Liver (tissue), 9 donors: ENCODE results near the gene GBX1. TPM values are rescaled to one million over a fixed set of nuclear protein-coding genes. Genes with fewer than 3 reads are reported as not detected.
A peak's percentile ranks its signal among the peaks of the same experiment; 100 is the strongest.

ENCODE experiments used
- DNase-seq: peaks from one replicate; pipeline ENCODE4 v3.0.0-alpha.2; 2017; ENCODE audit warnings: low spot score
- H3K27ac ChIP-seq, 2 donors: one replicate each; pipeline ENCODE4 v1.7.0; 2013; ENCODE audit warnings: inconsistent platforms in 2 of 2, low read length in 2 of 2, control low read depth in 1 of 2, low read depth in 1 of 2, mild to moderate bottlenecking in 1 of 2
- H3K27me3 ChIP-seq, 4 donors: one replicate each; pipeline versions ENCODE4 v1.6.1 to v1.7.0; 2013; ENCODE audit warnings: low read length in 3 of 4, inconsistent platforms in 1 of 4, mild to moderate bottlenecking in 1 of 4, moderate library complexity in 1 of 4; ENCODE audit not compliant: control insufficient read depth in 4 of 4, insufficient read depth in 4 of 4
- H3K36me3 ChIP-seq, 4 donors: one replicate each; pipeline versions ENCODE4 v1.6.1 to v1.7.0; 2013; ENCODE audit warnings: low read length in 3 of 4, mild to moderate bottlenecking in 3 of 4, low read depth in 1 of 4, moderate library complexity in 1 of 4; ENCODE audit not compliant: control insufficient read depth in 4 of 4, insufficient read depth in 3 of 4
- H3K4me1 ChIP-seq, 4 donors: one replicate each; pipeline versions ENCODE4 v1.6.1 to v1.7.0; 2013; ENCODE audit warnings: low read length in 3 of 4, mild to moderate bottlenecking in 3 of 4, moderate library complexity in 1 of 4; ENCODE audit not compliant: control insufficient read depth in 4 of 4, insufficient read depth in 4 of 4
- H3K4me3 ChIP-seq, 3 donors: one replicate each; pipeline versions ENCODE4 v1.6.1 to v1.7.0; 2013; ENCODE audit warnings: low read length in 3 of 3, control low read depth in 1 of 3, low read depth in 1 of 3, mild to moderate bottlenecking in 1 of 3
- H3K9ac ChIP-seq, 2 donors: one replicate each; pipeline ENCODE4 v1.7.0; 2013; ENCODE audit warnings: low read length in 2 of 2, mild to moderate bottlenecking in 2 of 2, moderate library complexity in 2 of 2, control low read depth in 1 of 2, low read depth in 1 of 2
- H3K9me3 ChIP-seq, 4 donors: one replicate each; pipeline versions ENCODE4 v1.6.1 to v1.7.0; 2013; ENCODE audit warnings: low read length in 3 of 4; ENCODE audit not compliant: control insufficient read depth in 4 of 4
- ATF3 ChIP-seq: IDR thresholded peaks from 2 replicates; pipeline ENCODE4 v1.6.1; 2016; ENCODE audit warnings: antibody characterized with exemption
- EGR1 ChIP-seq, 2 donors: IDR thresholded peaks; 2 replicates each; pipeline ENCODE4 v1.6.1; 2016 to 2018; ENCODE audit warnings: antibody characterized with exemption in 2 of 2, low read depth in 2 of 2
- FOXA1 ChIP-seq: IDR thresholded peaks from 2 replicates; pipeline ENCODE4 v1.6.1; 2016; ENCODE audit warnings: antibody characterized with exemption
- FOXA2 ChIP-seq: IDR thresholded peaks from 2 replicates; pipeline ENCODE4 v1.6.1; 2016; ENCODE audit warnings: antibody characterized with exemption
- GABPA ChIP-seq, 2 donors: IDR thresholded peaks in 1 of 2; conservative IDR thresholded peaks in 1 of 2; 2 replicates each; pipeline ENCODE4 v1.6.1; 2016; ENCODE audit warnings: antibody characterized with exemption in 2 of 2, mild to moderate bottlenecking in 1 of 2, moderate library complexity in 1 of 2
- HNF4A ChIP-seq, 2 donors: conservative IDR thresholded peaks; 2 replicates each; pipeline ENCODE4 v1.6.1; 2016; ENCODE audit warnings: antibody characterized with exemption in 2 of 2, mild to moderate bottlenecking in 2 of 2
- HNF4G ChIP-seq: IDR thresholded peaks from 2 replicates; pipeline ENCODE4 v1.6.1; 2016; ENCODE audit warnings: antibody characterized with exemption
- JUND ChIP-seq, 2 donors: IDR thresholded peaks; 2 replicates each; pipeline ENCODE4 v1.6.1; 2016; ENCODE audit warnings: antibody characterized with exemption in 2 of 2
- NR2F2 ChIP-seq: IDR thresholded peaks from 2 replicates; pipeline ENCODE4 v1.6.1; 2016; ENCODE audit warnings: antibody characterized with exemption
- RAD21 ChIP-seq, 2 donors: IDR thresholded peaks; 2 replicates each; pipeline ENCODE4 v1.6.1; 2016; ENCODE audit warnings: antibody characterized with exemption in 2 of 2, mild to moderate bottlenecking in 2 of 2
- REST ChIP-seq: IDR thresholded peaks from 2 replicates; pipeline ENCODE4 v1.6.1; 2016; ENCODE audit warnings: antibody characterized with exemption, mild to moderate bottlenecking
- RXRA ChIP-seq, 2 donors: IDR thresholded peaks; 2 replicates each; pipeline ENCODE4 v1.6.1; 2017 to 2018; ENCODE audit warnings: antibody characterized with exemption in 2 of 2, mild to moderate bottlenecking in 1 of 2
- SP1 ChIP-seq: IDR thresholded peaks from 2 replicates; pipeline ENCODE4 v1.6.1; 2018; ENCODE audit warnings: antibody characterized with exemption, mild to moderate bottlenecking
- TAF1 ChIP-seq: conservative IDR thresholded peaks from 2 replicates; pipeline ENCODE4 v1.6.1; 2016; ENCODE audit warnings: antibody characterized with exemption, mild to moderate bottlenecking
- YY1 ChIP-seq: IDR thresholded peaks from 2 replicates; pipeline ENCODE4 v1.6.1; 2016; ENCODE audit warnings: antibody characterized with exemption, mild to moderate bottlenecking
- WGBS: extraction: QIAGEN DNeasy Blood & Tissue Kit; methylation state at CpG from one replicate; pipeline ENCODE4 v1.1.7; 2013; 5-methylcytosine and 5-hydroxymethylcytosine counted together
- polyA plus RNA-seq, 2 donors: library from polyadenylated mRNA; stranded (reverse) in 1 of 2; unstranded in 1 of 2; fragments of 200-250 nt in 1 of 2; fragments of >200 nt in 1 of 2; fragmentation: Nextera tagmentation in 1 of 2; extraction: Ambion mirVana in 1 of 2; gene quantifications; one replicate each; pipeline versions ENCODE4 v1.2.1 to v1.2.3, GENCODE V29; 2013 to 2015
- total RNA-seq, 2 donors: library from RNA; depleted of rRNA; stranded (reverse); fragments of >200 nt; gene quantifications; one replicate each; pipeline ENCODE4 v1.2.3, GENCODE V29; 2014
- TF ChIP-seq, protein P1 (sequence below): fragments of 150-350 bp; IDR thresholded peaks from 2 replicates; pipeline ENCODE4 v1.5.1; 2017; ENCODE audit warnings: improper control_type of control experiment, low read depth, low read length; ENCODE audit not compliant: missing input control
- TF ChIP-seq, protein P2 (sequence below): IDR thresholded peaks from 2 replicates; pipeline ENCODE4 v1.6.1; 2016; ENCODE audit warnings: antibody characterized with exemption
- TF ChIP-seq, protein P3 (sequence below): IDR thresholded peaks from 2 replicates; pipeline ENCODE4 v1.6.1; 2016; ENCODE audit warnings: antibody characterized with exemption
- donor health status: healthy.
- donor health status: healthy.
- donor health status: healthy.
- donor health status: healthy.
- donor health status: healthy.

Gene GBX1
- total and polyA plus RNA-seq, 4 donors, result not detected

GRCh38 chr7:151114151-151115090 is 53.1 kb downstream of the GBX1 start:
- Histone ChIP-seq H3K4me1 (peaks cover 0 to 6% (median 2%) of the 10 kb centered on the region in 4 donors), H3K4me3 (peak overlapping the region in 1 of 3 donors; percentile 34), H3K27me3 (no peaks in the 10 kb centered on the region), H3K9ac (no peak overlapping the region), H3K36me3 (peaks cover 3 to 18% (median 10%) of the 10 kb centered on the region in 4 donors), H3K9me3 (no peaks in the 10 kb centered on the region), H3K27ac (no peak overlapping the region)
- no peak for DNase-seq
- WGBS, result 61% methylated on average over 101 of the region's 101 CpGs
- TF ChIP-seq, protein P1, sequence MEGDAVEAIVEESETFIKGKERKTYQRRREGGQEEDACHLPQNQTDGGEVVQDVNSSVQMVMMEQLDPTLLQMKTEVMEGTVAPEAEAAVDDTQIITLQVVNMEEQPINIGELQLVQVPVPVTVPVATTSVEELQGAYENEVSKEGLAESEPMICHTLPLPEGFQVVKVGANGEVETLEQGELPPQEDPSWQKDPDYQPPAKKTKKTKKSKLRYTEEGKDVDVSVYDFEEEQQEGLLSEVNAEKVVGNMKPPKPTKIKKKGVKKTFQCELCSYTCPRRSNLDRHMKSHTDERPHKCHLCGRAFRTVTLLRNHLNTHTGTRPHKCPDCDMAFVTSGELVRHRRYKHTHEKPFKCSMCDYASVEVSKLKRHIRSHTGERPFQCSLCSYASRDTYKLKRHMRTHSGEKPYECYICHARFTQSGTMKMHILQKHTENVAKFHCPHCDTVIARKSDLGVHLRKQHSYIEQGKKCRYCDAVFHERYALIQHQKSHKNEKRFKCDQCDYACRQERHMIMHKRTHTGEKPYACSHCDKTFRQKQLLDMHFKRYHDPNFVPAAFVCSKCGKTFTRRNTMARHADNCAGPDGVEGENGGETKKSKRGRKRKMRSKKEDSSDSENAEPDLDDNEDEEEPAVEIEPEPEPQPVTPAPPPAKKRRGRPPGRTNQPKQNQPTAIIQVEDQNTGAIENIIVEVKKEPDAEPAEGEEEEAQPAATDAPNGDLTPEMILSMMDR, result no peak
- no peak for TF ChIP-seq RAD21 (IDR thresholded peaks at IDR 0.05)

- Histone ChIP-seq H3K27me3 (no peaks in the 10 kb centered on the region), H3K4me1 (peaks cover 0 to 6% (median 2%) of the 10 kb centered on the region in 4 donors), H3K9me3 (no peaks in the 10 kb centered on the region), H3K4me3 (no peak overlapping the region), H3K27ac (no peak overlapping the region), H3K36me3 (peaks cover 1 to 9% (median 5%) of the 10 kb centered on the region in 4 donors), H3K9ac (no peak overlapping the region)
- no peak for DNase-seq
- TF ChIP-seq, protein P2, sequence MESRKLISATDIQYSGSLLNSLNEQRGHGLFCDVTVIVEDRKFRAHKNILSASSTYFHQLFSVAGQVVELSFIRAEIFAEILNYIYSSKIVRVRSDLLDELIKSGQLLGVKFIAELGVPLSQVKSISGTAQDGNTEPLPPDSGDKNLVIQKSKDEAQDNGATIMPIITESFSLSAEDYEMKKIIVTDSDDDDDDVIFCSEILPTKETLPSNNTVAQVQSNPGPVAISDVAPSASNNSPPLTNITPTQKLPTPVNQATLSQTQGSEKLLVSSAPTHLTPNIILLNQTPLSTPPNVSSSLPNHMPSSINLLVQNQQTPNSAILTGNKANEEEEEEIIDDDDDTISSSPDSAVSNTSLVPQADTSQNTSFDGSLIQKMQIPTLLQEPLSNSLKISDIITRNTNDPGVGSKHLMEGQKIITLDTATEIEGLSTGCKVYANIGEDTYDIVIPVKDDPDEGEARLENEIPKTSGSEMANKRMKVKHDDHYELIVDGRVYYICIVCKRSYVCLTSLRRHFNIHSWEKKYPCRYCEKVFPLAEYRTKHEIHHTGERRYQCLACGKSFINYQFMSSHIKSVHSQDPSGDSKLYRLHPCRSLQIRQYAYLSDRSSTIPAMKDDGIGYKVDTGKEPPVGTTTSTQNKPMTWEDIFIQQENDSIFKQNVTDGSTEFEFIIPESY, result no peak
- no peak for TF ChIP-seq TAF1
- no peak for TF ChIP-seq YY1
- no peak for TF ChIP-seq EGR1 (IDR thresholded peaks at IDR 0.05; ENCODE audit: low read depth in 2 of 2)
- TF ChIP-seq FOXA1, result no peak
- TF ChIP-seq HNF4A (conservative IDR thresholded peaks at IDR 0.05), result no peak
- TF ChIP-seq, protein P3, sequence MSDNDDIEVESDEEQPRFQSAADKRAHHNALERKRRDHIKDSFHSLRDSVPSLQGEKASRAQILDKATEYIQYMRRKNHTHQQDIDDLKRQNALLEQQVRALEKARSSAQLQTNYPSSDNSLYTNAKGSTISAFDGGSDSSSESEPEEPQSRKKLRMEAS, result no peak
- TF ChIP-seq JUND (IDR thresholded peaks at IDR 0.05), result no peak
- no peak for TF ChIP-seq FOXA2
- TF ChIP-seq ATF3, result no peak
- no peak for TF ChIP-seq GABPA (IDR thresholded peaks at IDR 0.05 in 1 of 2, conservative IDR thresholded peaks at IDR 0.05 in 1 of 2)
- TF ChIP-seq REST, result no peak
- TF ChIP-seq, protein P1, result no peak
- TF ChIP-seq RXRA (IDR thresholded peaks at IDR 0.05), result no peak
- TF ChIP-seq HNF4G, result no peak
- TF ChIP-seq NR2F2, result no peak
- TF ChIP-seq SP1, result no peak
- no peak for TF ChIP-seq RAD21 (IDR thresholded peaks at IDR 0.05)
- WGBS, result 83% methylated on average over 13 of the region's 13 CpGs
Measured at GRCh38 chr7:151113344-151114150, 53.9 kb downstream of the GBX1 start.
